Cardiac muscle cell (in vitro differentiated cells and primary cell): Measurements from ENCODE around the gene ZNF135. TPM values are rescaled to one million over a fixed set of nuclear protein-coding genes. Genes with fewer than 3 reads are reported as not detected.

ENCODE experiments used
- DNase-seq, 2 donors: peaks; one replicate each; pipeline versions ENCODE4 v3.0.0 to v3.0.0-alpha.2; 2010 to 2017; ENCODE audit warnings: low read depth in 1 of 2, low spot score in 1 of 2
- H3K27ac ChIP-seq: fragments of 200-600 bp; sonication (generic); 2 replicates; pipeline ENCODE4 v1.5.1; 2016
- H3K27me3 ChIP-seq: fragments of 200-600 bp; sonication (generic); 2 replicates; pipeline ENCODE4 v1.6.0; 2016; ENCODE audit warnings: control low read depth
- H3K36me3 ChIP-seq: fragments of 200-600 bp; sonication (generic); 2 replicates; pipeline ENCODE4 v1.5.1; 2016; ENCODE audit warnings: control low read depth
- H3K4me1 ChIP-seq: fragments of 200-600 bp; sonication (generic); 2 replicates; pipeline ENCODE4 v1.8.1; 2017; ENCODE audit warnings: low read depth, mild to moderate bottlenecking, mixed run types
- H3K4me3 ChIP-seq: fragments of 200-600 bp; sonication (generic); 2 replicates; pipeline ENCODE4 v1.5.1; 2016; ENCODE audit warnings: mild to moderate bottlenecking
- H3K9me3 ChIP-seq: fragments of 200-600 bp; sonication (generic); 2 replicates; pipeline ENCODE4 v1.5.1; 2017; ENCODE audit warnings: low read depth, mild to moderate bottlenecking, control low read depth
- polyA plus RNA-seq: library from polyadenylated mRNA; unstranded; fragments of >200 nt; fragmentation: Nextera tagmentation; extraction: Ambion mirVana; gene quantifications from 2 replicates; pipeline ENCODE4 v1.2.1, GENCODE V29; 2016
- total RNA-seq: library from RNA; depleted of rRNA; stranded (reverse); fragments of >200 nt; gene quantifications from 2 replicates; pipeline ENCODE4 v1.2.3, GENCODE V29; 2016
- TF ChIP-seq, protein P1 (sequence below): IDR thresholded peaks from 2 replicates; pipeline ENCODE4 v1.5.1; 2012; ENCODE audit warnings: low read depth, mild to moderate bottlenecking, low read length

Gene ZNF135
- 11.7 and 14.0 TPM in 2 replicates for total RNA-seq
- 10.2 and 11.2 TPM in 2 replicates for polyA plus RNA-seq

DNA sequence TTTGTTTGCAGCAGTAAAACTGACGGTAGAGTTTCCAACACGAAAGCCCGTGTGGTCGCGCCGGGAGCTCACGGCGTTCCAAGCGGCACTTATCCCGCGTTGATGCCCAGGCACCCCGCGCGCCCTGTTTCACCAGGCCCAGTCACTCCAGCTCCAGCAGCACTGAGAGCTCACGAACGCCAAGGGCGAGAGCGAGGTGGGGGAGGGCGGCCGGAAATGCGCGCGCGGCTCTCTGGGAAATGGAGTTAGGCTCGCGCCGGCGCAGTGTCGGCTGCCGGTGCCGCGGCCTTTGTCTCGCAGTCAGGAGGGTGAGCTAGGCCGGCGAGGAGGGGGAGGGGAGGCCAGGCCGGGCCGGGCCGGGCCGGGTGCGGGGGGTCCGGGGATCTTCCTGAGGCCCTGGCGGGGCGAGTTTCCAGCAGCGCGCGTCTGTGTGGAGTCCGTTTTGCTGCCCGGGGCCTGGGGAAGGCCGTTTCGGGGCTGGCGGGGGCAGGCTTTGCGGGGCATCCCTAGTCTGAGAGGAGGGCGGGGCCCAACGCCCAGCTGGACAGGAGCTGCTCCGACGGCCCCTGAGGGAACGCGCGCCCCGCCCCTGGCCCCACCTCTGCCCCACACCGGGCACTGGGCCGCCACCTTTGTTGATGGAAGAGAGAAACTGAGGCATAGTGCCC lies at the start of gene ZNF135:
Gene ZNF135 (plus strand): TSS at position 280 of the 668 bp plus-strand sequence. CDS start 721 bp downstream, outside the sequence.
- TF ChIP-seq, protein P1, sequence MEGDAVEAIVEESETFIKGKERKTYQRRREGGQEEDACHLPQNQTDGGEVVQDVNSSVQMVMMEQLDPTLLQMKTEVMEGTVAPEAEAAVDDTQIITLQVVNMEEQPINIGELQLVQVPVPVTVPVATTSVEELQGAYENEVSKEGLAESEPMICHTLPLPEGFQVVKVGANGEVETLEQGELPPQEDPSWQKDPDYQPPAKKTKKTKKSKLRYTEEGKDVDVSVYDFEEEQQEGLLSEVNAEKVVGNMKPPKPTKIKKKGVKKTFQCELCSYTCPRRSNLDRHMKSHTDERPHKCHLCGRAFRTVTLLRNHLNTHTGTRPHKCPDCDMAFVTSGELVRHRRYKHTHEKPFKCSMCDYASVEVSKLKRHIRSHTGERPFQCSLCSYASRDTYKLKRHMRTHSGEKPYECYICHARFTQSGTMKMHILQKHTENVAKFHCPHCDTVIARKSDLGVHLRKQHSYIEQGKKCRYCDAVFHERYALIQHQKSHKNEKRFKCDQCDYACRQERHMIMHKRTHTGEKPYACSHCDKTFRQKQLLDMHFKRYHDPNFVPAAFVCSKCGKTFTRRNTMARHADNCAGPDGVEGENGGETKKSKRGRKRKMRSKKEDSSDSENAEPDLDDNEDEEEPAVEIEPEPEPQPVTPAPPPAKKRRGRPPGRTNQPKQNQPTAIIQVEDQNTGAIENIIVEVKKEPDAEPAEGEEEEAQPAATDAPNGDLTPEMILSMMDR: no peak
- no peaks in the 10 kb centered on the region for H3K9me3 ChIP-seq
- H3K36me3 ChIP-seq: no peaks in the 10 kb centered on the region
- peak; percentile 94 to 95 for DNase-seq
- H3K27me3 ChIP-seq: no peaks in the 10 kb centered on the region
- peak within 1 kb of the TSS; percentile 56 for H3K4me3 ChIP-seq
- peak within 1 kb of the TSS; percentile 93 for H3K27ac ChIP-seq
- H3K4me1 ChIP-seq: peaks cover 5% of the 10 kb centered on the region

DNA sequence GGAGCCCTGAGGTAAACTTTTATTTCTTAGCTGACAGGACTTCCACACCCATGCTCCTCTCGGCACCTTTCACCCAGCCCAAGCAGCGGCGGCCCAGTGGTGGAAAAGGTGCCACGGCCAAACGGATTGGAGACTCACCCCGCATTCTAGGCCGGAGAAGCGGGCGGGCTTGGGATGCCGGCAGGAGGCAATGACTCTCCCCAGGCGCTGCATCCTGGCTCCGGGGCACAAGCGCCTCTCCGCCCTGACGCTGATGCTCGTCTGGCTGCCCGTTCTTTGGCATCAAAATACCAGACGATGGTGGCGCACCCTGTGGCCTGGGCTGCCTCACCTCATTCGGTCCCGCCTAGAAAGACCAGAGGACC lies 49.8 kb upstream of the ZNF135 start:
- TF ChIP-seq, protein P1: no peak
- no peak for DNase-seq
- Histone ChIP-seq H3K27me3 (no peaks in the 10 kb centered on the region), H3K36me3 (peaks cover 6% of the 10 kb centered on the region), H3K27ac (no peak overlapping the region), H3K4me1 (peaks cover 5% of the 10 kb centered on the region), H3K4me3 (peak overlapping the region; percentile 31), H3K9me3 (no peaks in the 10 kb centered on the region)

DNA sequence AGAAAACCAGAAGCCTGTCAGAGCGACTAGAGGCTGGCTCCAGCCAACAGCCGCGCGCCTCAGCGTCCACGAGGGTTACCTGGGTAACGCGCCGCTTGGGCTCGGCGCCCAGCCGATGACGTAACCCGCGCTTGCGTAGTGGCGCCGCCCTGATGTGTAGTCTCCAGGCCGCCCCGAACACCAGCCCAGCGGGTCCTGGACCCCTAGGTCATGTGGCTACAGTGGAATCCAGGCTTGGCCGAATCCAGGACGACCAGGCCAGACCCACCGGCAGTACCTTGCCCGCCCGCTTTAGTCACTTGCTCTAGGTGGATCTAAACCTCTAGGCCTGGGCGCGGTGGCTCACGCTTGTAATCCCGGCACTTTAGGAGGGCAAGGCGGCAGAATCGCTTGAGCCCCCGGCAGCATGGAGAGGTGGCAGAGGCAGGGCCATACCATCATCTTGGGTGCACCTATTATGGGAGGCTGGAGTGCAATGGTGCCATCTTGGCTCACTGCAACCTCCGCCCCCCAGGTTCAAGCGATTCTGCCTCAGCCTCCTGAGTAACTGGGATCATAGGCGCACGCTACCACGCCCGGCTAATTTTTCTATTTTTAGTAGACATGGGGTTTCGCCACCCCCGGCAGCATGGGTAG lies 49.3 kb upstream of the ZNF135 start:
- peak; percentile 92 to 95 for DNase-seq

DNA sequence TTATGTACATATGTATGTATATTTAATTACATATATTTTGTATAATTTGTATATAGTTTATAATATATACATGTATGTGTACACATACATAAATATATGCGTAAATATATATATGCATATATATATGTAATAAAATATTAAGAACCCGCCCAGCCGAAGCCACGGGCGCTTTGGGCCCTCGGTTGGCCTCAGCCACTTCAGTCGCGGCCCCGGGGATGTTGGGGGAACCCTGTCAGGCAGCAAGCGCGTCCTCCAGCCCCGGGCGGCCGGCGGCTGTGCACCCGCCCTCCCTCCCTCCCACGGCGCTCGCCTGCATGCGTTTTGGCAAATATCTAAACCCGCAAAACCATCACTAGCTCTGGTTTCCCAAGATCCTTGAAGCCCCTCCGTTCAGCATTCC lies 48.6 kb upstream of the ZNF135 start:
- Histone ChIP-seq H3K27me3 (no peaks in the 10 kb centered on the region), H3K27ac (no peak overlapping the region), H3K36me3 (peaks cover 6% of the 10 kb centered on the region), H3K9me3 (no peaks in the 10 kb centered on the region), H3K4me1 (peaks cover 7% of the 10 kb centered on the region), H3K4me3 (no peak overlapping the region)
- DNase-seq: no peak
- TF ChIP-seq, protein P1: no peak

More for the DNA sequence above, 49.3 kb upstream of the ZNF135 start:
- H3K4me3 ChIP-seq: peak overlapping the region; percentile 31
- no peaks in the 10 kb centered on the region for H3K27me3 ChIP-seq
- peak overlapping the region; percentile 25 for H3K27ac ChIP-seq
- TF ChIP-seq, protein P1: no peak
- no peaks in the 10 kb centered on the region for H3K9me3 ChIP-seq
- peaks cover 7% of the 10 kb centered on the region for H3K4me1 ChIP-seq
- peaks cover 6% of the 10 kb centered on the region for H3K36me3 ChIP-seq

DNA sequence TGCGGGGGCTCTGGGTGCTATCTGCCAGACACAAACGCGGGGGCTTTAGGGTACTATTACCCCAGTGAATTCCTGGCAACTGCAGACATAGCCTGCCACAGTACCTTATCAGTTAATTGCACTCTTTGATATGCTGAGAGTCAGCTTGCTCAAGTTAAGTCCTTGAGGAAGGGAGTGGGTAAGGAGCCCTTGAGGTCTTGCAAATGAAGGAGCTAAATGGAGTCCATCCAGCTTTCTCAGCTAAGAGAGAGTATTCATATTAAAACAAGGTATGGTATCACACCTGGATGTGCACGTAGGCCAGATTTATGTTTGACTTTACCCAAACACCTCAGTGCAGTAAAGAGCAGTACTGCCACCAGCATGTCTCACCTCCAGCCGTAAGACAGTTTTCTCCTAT lies 44.9 kb upstream of the ZNF135 start:
- H3K9me3 ChIP-seq: no peaks in the 10 kb centered on the region
- TF ChIP-seq, protein P1: no peak

More for the DNA sequence above, 44.9 kb upstream of the ZNF135 start:
- peak in 1 of 2 donors; percentile 5 for DNase-seq
- no peak overlapping the region for H3K4me3 ChIP-seq
- H3K4me1 ChIP-seq: peaks cover 7% of the 10 kb centered on the region
- peak overlapping the region; percentile 35 for H3K27ac ChIP-seq
- H3K36me3 ChIP-seq: no peaks in the 10 kb centered on the region
- no peaks in the 10 kb centered on the region for H3K27me3 ChIP-seq
